PC-9 (cell line): ENCODE data around the gene KLK14. TPM values are rescaled to one million over a fixed set of nuclear protein-coding genes. Genes with fewer than 3 reads are reported as not detected.

Experiments used
- BruUV-seq: library from RNA; stranded (reverse); fragments of 400-500 nt; replicated peaks from 2 replicates; lab custom pipeline; 2021; lab: Mats Ljungman, UMichigan
- CTCF ChIA-PET: fragments of 300-600 bp; sonication (Branson Sonifier 250); formaldehyde crosslinking; loops from one replicate; lab custom pipeline; 2022; ENCODE audit warnings: antibody characterized with exemption; lab: Charles Lee
- POLR2A ChIA-PET: fragments of 300-600 bp; sonication (Branson Sonifier 250); formaldehyde crosslinking; loops from one replicate; lab custom pipeline; 2022; ENCODE audit warnings: antibody characterized with exemption; ENCODE audit not compliant: unreplicated experiment; lab: Charles Lee
- DNase-seq, 2 experiments: peaks; one replicate each; pipeline versions ENCODE4 v3.0.0 to v3.0.0-alpha.2; 2015 to 2022; ENCODE audit warnings: mixed read lengths in 1 of 2
- H2AFZ ChIP-seq: fragments of 200-600 bp; sonication (generic); 2 replicates; pipeline ENCODE4 v1.8.1; 2017; ENCODE audit warnings: antibody characterized with exemption
- H3F3A ChIP-seq: fragments of 200-600 bp; sonication (generic); 2 replicates; pipeline ENCODE4 v1.8.1; 2017; ENCODE audit warnings: antibody characterized with exemption, mild to moderate bottlenecking, low read depth; ENCODE audit not compliant: insufficient read depth
- H3K27ac ChIP-seq: fragments of 200-600 bp; sonication (generic); 2 replicates; pipeline ENCODE4 v1.6.1; 2016; ENCODE audit warnings: mixed run types
- H3K27me3 ChIP-seq: fragments of 200-600 bp; sonication (generic); 2 replicates; pipeline ENCODE4 v1.6.1; 2016; ENCODE audit warnings: low read depth, mixed run types; ENCODE audit not compliant: insufficient read depth
- H3K36me3 ChIP-seq: fragments of 200-600 bp; sonication (generic); 2 replicates; pipeline ENCODE4 v1.6.1; 2016; ENCODE audit warnings: low read depth, mixed run types
- H3K4me1 ChIP-seq: fragments of 200-600 bp; sonication (generic); replicated peaks from 2 replicates; pipeline ENCODE4 v1.6.1; 2016; ENCODE audit warnings: mixed run types; ENCODE audit not compliant: insufficient read depth
- H3K4me2 ChIP-seq: fragments of 200-600 bp; sonication (generic); 2 replicates; pipeline ENCODE4 v1.6.1; 2017; ENCODE audit warnings: mixed run types
- H3K4me3 ChIP-seq: fragments of 200-600 bp; sonication (generic); 2 replicates; pipeline ENCODE4 v1.6.1; 2016; ENCODE audit warnings: mixed run types
- H3K79me2 ChIP-seq: fragments of 200-600 bp; sonication (generic); 2 replicates; pipeline ENCODE4 v1.6.1; 2017; ENCODE audit warnings: low read depth, mixed run types
- H3K9me2 ChIP-seq: fragments of 200-600 bp; sonication (generic); 2 replicates; pipeline ENCODE4 v1.8.1; 2017; ENCODE audit warnings: mild to moderate bottlenecking; ENCODE audit not compliant: insufficient read depth
- H3K9me3 ChIP-seq: fragments of 200-600 bp; sonication (generic); 2 replicates; pipeline ENCODE4 v1.8.1; 2016; ENCODE audit warnings: low read depth; ENCODE audit not compliant: insufficient read depth
- H4K20me1 ChIP-seq: fragments of 200-600 bp; sonication (generic); 2 replicates; pipeline ENCODE4 v1.8.1; 2017; ENCODE audit not compliant: insufficient read depth
- EZH2 ChIP-seq: fragments of 200-600 bp; sonication (generic); IDR thresholded peaks from 2 replicates; pipeline ENCODE4 v1.8.0; 2017; ENCODE audit warnings: antibody characterized with exemption, low read depth
- intact Hi-C: fragments of 100-400 bp; cut with micrococcal nuclease; formaldehyde crosslinking; loops from one replicate; pipeline ENCODE4 v1.10.0; 2022; ENCODE audit not compliant: unreplicated experiment
- total RNA-seq: library from RNA; stranded (reverse); gene quantifications from 2 replicates; pipeline ENCODE4 v1.2.3, GENCODE V29; 2021
- TF ChIP-seq, protein P1 (sequence below): fragments of 200-600 bp; sonication (generic); conservative IDR thresholded peaks from 2 replicates; pipeline ENCODE4 v1.6.1; 2017; ENCODE audit warnings: mixed run types, antibody characterized with exemption, mild to moderate bottlenecking, moderate library complexity

The KLK14 gene
- total RNA-seq, 1 experiment from 2014 or later: 0.57 TPM

DNA sequence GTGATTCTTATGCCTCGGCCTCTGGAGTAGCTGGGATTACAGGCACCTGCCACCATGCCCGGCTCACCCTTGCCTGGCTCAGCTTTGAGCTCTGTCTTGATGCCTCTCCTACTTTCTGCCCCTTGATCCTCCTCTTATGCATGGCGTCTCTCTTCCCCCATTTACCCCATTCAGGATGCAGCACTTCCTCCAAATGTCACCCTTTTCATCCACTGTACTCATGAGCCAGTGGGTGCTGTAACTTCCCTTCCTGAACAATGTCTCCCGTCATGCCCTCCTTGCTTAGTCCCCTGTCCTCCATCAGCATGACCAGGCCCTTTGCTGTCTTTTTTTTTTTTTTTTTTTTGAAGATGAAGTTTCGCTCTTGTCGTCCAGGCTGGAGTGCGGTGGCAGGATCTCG lies 38.6 kb upstream of the KLK14 start:
- H3K79me2 ChIP-seq: no peaks in the 10 kb centered on the region
- CTCF ChIA-PET: no interaction called here
- H3K36me3 ChIP-seq: no peaks in the 10 kb centered on the region
- no peaks in the 10 kb centered on the region for H3K9me3 ChIP-seq
- no peak for DNase-seq
- H3F3A ChIP-seq: no peaks in the 10 kb centered on the region
- TF ChIP-seq, protein P1, sequence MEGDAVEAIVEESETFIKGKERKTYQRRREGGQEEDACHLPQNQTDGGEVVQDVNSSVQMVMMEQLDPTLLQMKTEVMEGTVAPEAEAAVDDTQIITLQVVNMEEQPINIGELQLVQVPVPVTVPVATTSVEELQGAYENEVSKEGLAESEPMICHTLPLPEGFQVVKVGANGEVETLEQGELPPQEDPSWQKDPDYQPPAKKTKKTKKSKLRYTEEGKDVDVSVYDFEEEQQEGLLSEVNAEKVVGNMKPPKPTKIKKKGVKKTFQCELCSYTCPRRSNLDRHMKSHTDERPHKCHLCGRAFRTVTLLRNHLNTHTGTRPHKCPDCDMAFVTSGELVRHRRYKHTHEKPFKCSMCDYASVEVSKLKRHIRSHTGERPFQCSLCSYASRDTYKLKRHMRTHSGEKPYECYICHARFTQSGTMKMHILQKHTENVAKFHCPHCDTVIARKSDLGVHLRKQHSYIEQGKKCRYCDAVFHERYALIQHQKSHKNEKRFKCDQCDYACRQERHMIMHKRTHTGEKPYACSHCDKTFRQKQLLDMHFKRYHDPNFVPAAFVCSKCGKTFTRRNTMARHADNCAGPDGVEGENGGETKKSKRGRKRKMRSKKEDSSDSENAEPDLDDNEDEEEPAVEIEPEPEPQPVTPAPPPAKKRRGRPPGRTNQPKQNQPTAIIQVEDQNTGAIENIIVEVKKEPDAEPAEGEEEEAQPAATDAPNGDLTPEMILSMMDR: no peak
- no peak for TF ChIP-seq EZH2
- H3K27me3 ChIP-seq: peaks cover 97% of the 10 kb centered on the region
- no peaks in the 10 kb centered on the region for H3K9me2 ChIP-seq
- H3K4me1 ChIP-seq: no peaks in the 10 kb centered on the region
- H3K27ac ChIP-seq: no peak overlapping the region
- no peaks in the 10 kb centered on the region for H4K20me1 ChIP-seq
- no peak overlapping the region for H3K4me3 ChIP-seq
- H3K4me2 ChIP-seq: no peak overlapping the region
- POLR2A ChIA-PET: no interaction called here
- no TSS peak for BruUV-seq
- intact Hi-C loops: no loop called here
- H2AFZ ChIP-seq: no peak overlapping the region

DNA sequence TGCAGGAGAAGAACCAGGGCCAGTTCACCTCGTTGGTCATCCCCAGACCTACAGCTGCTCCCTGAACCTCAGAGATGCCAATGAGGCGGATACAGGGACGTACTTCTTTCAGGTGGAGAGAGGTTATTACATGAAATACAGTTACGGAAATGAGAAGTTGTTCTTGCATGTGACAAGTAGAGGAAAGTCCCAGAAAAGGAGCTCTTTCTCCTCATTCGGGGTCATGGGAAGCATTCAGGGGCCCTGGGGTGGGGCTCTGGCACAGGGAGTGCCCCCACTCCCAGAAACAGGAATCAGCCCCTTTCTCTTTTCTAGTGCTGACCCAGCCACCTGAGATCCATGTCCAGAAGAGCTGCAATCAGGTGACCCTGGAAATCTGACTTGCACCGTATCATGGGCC lies 37.5 kb upstream of the KLK14 start:
- no peaks in the 10 kb centered on the region for H3K4me1 ChIP-seq
- peaks cover 97% of the 10 kb centered on the region for H3K27me3 ChIP-seq
- TF ChIP-seq, protein P1: no peak
- no peak for TF ChIP-seq EZH2
- H3K79me2 ChIP-seq: no peaks in the 10 kb centered on the region
- H3K9me2 ChIP-seq: no peaks in the 10 kb centered on the region
- H3K36me3 ChIP-seq: no peaks in the 10 kb centered on the region
- no peaks in the 10 kb centered on the region for H3F3A ChIP-seq
- no peak overlapping the region for H3K4me2 ChIP-seq
- no peak overlapping the region for H3K4me3 ChIP-seq
- no TSS peak for BruUV-seq
- DNase-seq: no peak
- intact Hi-C loops: no loop called here
- H4K20me1 ChIP-seq: no peaks in the 10 kb centered on the region
- POLR2A ChIA-PET: interaction anchor here (0.5 kb wide), 1 partner anchor 9 kb away, joined by 8 read pairs; no protein-coding TSS in a partner anchor
- H3K9me3 ChIP-seq: no peaks in the 10 kb centered on the region
- no peak overlapping the region for H3K27ac ChIP-seq
- CTCF ChIA-PET: interaction anchor here (0.7 kb wide), 1 partner anchor 109 kb away, joined by 8 read pairs; no protein-coding TSS in a partner anchor
- H2AFZ ChIP-seq: no peak overlapping the region

DNA sequence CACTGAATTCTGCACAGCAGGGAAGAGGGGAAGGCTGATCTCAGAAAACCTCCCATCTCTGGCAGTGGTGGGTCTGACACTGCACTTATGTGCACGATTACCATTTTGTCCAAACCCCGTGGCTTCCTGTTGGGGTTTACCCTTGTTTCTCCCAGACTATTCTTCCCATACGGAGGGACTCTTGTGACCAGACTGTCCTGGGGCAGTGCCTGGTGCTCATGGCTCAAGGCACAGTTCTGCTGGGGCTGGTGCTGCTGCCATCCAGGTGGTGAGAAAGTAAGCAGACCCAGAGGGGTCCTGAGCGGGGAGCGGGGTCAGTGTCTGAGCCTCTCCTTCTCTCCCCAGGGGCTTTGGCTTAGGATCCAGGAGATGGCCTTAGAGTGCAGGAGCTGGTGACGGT lies 36.9 kb upstream of the KLK14 start:
- CTCF ChIA-PET: no interaction called here
- no peak overlapping the region for H3K4me3 ChIP-seq
- no peak overlapping the region for H3K27ac ChIP-seq
- TF ChIP-seq, protein P1: no peak
- no peak for TF ChIP-seq EZH2
- H3K27me3 ChIP-seq: peaks cover 97% of the 10 kb centered on the region
- no peak for DNase-seq
- BruUV-seq: no TSS peak
- no peaks in the 10 kb centered on the region for H3F3A ChIP-seq
- no peak overlapping the region for H3K4me2 ChIP-seq
- no peaks in the 10 kb centered on the region for H3K9me2 ChIP-seq
- H3K4me1 ChIP-seq: no peaks in the 10 kb centered on the region
- no peaks in the 10 kb centered on the region for H3K79me2 ChIP-seq
- H3K9me3 ChIP-seq: no peaks in the 10 kb centered on the region
- intact Hi-C loops: no loop called here
- no peaks in the 10 kb centered on the region for H3K36me3 ChIP-seq
- POLR2A ChIA-PET: no interaction called here
- H4K20me1 ChIP-seq: no peaks in the 10 kb centered on the region
- no peak overlapping the region for H2AFZ ChIP-seq
